ENCODE results near the gene DNM1. TPM values are rescaled to one million over a fixed set of nuclear protein-coding genes. Genes with fewer than 3 reads are reported as not detected.

DNM1 gene
- polyA plus RNA-seq, 1 of the 3 experiments (the other 2 are of a cell fraction): 35.7 TPM

DNA sequence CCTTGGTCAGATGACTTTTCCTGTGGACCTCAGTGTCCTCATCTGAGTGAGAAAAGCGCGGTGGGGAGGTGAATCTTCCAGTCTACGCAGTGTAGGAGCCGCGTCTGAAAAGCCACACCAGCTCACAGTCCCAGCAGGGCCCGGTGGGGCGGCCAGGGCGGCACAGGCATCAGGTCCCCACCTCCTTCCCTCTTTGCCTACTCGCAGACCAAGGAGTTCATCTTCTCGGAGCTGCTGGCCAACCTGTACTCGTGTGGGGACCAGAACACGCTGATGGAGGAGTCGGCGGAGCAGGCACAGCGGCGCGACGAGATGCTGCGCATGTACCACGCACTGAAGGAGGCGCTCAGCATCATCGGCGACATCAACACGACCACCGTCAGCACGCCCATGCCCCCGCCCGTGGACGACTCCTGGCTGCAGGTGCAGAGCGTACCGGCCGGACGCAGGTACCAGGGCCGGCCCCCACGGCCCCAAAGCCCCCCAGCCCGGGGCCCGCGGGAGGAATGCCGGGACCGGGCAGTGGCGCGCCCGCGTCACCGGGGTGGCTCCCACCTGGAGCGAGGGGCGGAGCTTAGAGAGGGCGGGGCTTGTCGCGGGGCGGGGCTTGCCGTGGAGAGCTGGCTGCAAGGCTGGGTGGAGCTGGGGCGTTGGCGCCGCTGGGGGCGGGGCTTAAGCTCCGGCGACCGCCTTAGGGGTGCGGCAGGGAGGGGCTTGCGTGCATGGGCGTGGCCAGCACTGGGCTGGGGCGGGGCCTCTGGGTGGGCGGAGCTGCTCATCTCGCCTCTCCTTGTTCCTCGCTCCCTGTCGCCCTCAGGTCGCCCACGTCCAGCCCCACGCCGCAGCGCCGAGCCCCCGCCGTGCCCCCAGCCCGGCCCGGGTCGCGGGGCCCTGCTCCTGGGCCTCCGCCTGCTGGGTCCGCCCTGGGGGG is 47.0 kb downstream of the DNM1 start:
- Histone ChIP-seq H3K4me1 (ENCODE audit: control insufficient read depth in 1 of 2, insufficient read depth in 2 of 2, low read depth in 1 of 2, low read length in 1 of 2) (peaks cover 12 to 17% of the 10 kb centered on the region in 2 experiments), H3K27me3 (ENCODE audit: insufficient read depth) (no peaks in the 10 kb centered on the region), H3K9me2 (no peaks in the 10 kb centered on the region), H2AFZ (ENCODE audit: low read depth) (no peak overlapping the region), H3K9ac (no peak overlapping the region), H3K27ac (ENCODE audit: low read depth in 2 of 2, low read length in 1 of 2) (no peak overlapping the region; a peak in 1 of 4 replicates), H4K20me1 (ENCODE audit: insufficient read depth) (no peaks in the 10 kb centered on the region), H3K4me3 (ENCODE audit: low read depth in 2 of 2, low read length in 1 of 2) (no peak overlapping the region), H3K9me3 (no peaks in the 10 kb centered on the region), H3K36me3 (replicated peaks in 1 of 2; ENCODE audit: control insufficient read depth in 1 of 2, insufficient read depth in 2 of 2, low read length in 1 of 2) (peaks cover 0 to 7% of the 10 kb centered on the region in 2 experiments), H3K4me2 (no peak overlapping the region), H3F3A (replicated peaks; ENCODE audit: insufficient read depth) (peaks cover 3% of the 10 kb centered on the region), H3K79me2 (ENCODE audit: insufficient read depth) (no peaks in the 10 kb centered on the region)
- TF ChIP-seq, protein P1, sequence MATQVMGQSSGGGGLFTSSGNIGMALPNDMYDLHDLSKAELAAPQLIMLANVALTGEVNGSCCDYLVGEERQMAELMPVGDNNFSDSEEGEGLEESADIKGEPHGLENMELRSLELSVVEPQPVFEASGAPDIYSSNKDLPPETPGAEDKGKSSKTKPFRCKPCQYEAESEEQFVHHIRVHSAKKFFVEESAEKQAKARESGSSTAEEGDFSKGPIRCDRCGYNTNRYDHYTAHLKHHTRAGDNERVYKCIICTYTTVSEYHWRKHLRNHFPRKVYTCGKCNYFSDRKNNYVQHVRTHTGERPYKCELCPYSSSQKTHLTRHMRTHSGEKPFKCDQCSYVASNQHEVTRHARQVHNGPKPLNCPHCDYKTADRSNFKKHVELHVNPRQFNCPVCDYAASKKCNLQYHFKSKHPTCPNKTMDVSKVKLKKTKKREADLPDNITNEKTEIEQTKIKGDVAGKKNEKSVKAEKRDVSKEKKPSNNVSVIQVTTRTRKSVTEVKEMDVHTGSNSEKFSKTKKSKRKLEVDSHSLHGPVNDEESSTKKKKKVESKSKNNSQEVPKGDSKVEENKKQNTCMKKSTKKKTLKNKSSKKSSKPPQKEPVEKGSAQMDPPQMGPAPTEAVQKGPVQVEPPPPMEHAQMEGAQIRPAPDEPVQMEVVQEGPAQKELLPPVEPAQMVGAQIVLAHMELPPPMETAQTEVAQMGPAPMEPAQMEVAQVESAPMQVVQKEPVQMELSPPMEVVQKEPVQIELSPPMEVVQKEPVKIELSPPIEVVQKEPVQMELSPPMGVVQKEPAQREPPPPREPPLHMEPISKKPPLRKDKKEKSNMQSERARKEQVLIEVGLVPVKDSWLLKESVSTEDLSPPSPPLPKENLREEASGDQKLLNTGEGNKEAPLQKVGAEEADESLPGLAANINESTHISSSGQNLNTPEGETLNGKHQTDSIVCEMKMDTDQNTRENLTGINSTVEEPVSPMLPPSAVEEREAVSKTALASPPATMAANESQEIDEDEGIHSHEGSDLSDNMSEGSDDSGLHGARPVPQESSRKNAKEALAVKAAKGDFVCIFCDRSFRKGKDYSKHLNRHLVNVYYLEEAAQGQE (IDR thresholded peaks at IDR 0.05; ENCODE audit: low read depth, low read length): no peak
- no peak for TF ChIP-seq RAD21 (IDR thresholded peaks at IDR 0.05; ENCODE audit: low read length)
- no peak for TF ChIP-seq RXRA (IDR thresholded peaks at IDR 0.05; ENCODE audit: borderline replicate concordance, low read depth)
- TF ChIP-seq CHD2 (IDR thresholded peaks at IDR 0.05; ENCODE audit: low read length, partially characterized antibody): no peak
- peak; percentile 92 for DNase-seq
- WGBS (ENCODE audit: low lambda C conversion rate): 85% methylated on average over 35 of the region's 81 CpGs
- POLR2A ChIA-PET: interaction anchor here (0.6 kb wide), 1 partner anchor 9 kb away, joined by 3 read pairs; no protein-coding TSS in a partner anchor
- CTCF ChIA-PET: interaction anchor here (0.8 to 1.3 kb wide), 2 partner anchors 42 to 45 kb away, joined by 3 read pairs; no protein-coding TSS in a partner anchor

DNA sequence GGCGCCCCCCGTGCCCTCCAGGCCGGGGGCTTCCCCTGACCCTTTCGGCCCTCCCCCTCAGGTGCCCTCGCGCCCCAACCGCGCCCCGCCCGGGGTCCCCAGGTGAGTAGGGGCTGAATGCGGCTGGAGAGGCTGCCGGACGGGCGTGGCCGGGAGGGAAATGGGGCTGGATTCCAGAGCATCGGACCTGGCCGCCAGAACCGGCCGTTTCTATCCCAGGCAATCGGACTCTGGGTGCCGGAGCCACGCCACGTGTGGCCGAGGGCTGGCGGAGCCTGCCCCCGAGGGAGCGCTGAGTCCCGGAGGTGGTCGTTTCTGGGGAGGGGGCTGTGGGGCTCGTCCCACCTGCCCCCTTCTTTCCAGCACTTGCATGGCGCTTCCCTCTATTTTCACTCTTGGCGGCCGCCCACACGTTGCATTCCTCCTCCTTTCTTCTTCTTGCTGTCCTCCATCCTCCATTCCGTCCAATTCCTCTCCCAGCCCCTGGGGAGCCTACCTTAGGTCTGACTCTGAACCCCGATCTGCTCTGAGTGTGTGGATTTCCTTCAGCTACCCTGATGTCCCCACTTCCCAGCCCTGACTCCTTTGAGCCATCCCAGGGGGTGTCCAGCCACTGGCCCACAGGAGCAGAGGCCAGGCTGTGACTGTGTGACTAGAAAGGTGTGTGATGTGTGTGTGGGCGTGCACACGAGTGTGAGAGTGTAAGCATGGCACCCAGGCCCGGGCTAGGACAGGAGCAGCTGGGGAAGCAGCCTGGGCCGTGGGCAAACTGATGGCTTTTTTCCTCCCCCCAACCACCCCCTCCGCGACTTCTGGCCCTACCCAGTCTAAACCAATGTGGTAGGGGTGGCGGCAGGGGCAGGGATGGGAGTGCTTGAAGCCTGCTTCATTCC is 47.9 kb downstream of the DNM1 start:
- Histone ChIP-seq H3K79me2 (ENCODE audit: insufficient read depth) (no peaks in the 10 kb centered on the region), H3K4me2 (no peak overlapping the region), H3K4me1 (ENCODE audit: control insufficient read depth in 1 of 2, insufficient read depth in 2 of 2, low read depth in 1 of 2, low read length in 1 of 2) (peaks cover 3 to 11% of the 10 kb centered on the region in 2 experiments), H3K36me3 (replicated peaks in 1 of 2; ENCODE audit: control insufficient read depth in 1 of 2, insufficient read depth in 2 of 2, low read length in 1 of 2) (peaks cover 0 to 7% of the 10 kb centered on the region in 2 experiments), H4K20me1 (ENCODE audit: insufficient read depth) (no peaks in the 10 kb centered on the region), H3K27ac (ENCODE audit: low read depth in 2 of 2, low read length in 1 of 2) (no peak overlapping the region), H3K9me2 (no peaks in the 10 kb centered on the region), H3K4me3 (ENCODE audit: low read depth in 2 of 2, low read length in 1 of 2) (no peak overlapping the region), H3K27me3 (ENCODE audit: insufficient read depth) (no peaks in the 10 kb centered on the region), H2AFZ (ENCODE audit: low read depth) (no peak overlapping the region), H3F3A (replicated peaks; ENCODE audit: insufficient read depth) (peaks cover 10% of the 10 kb centered on the region), H3K9me3 (no peaks in the 10 kb centered on the region), H3K9ac (no peak overlapping the region)
- DNase-seq: no peak
- ChIA-PET CTCF (interaction anchor here (0.8 kb wide), 1 partner anchor 41 kb away, joined by 3 read pairs; no protein-coding TSS in a partner anchor), POLR2A (no interaction called here)
- WGBS (ENCODE audit: low lambda C conversion rate): 95% methylated on average over 43 of the region's 43 CpGs
- TF ChIP-seq, protein P2, sequence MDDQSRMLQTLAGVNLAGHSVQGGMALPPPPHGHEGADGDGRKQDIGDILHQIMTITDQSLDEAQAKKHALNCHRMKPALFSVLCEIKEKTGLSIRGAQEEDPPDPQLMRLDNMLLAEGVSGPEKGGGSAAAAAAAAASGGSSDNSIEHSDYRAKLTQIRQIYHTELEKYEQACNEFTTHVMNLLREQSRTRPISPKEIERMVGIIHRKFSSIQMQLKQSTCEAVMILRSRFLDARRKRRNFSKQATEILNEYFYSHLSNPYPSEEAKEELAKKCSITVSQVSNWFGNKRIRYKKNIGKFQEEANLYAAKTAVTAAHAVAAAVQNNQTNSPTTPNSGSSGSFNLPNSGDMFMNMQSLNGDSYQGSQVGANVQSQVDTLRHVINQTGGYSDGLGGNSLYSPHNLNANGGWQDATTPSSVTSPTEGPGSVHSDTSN (IDR thresholded peaks at IDR 0.05): no peak
- TF ChIP-seq TAF1 (IDR thresholded peaks at IDR 0.05; ENCODE audit: borderline replicate concordance, low read depth, low read length) (no peak), FOXM1 (IDR thresholded peaks at IDR 0.05; ENCODE audit: low read depth) (no peak), EP300 (IDR thresholded peaks at IDR 0.05; ENCODE audit: borderline replicate concordance in 1 of 2, low read depth in 1 of 2, low read length in 1 of 2) (no peak), RAD21 (IDR thresholded peaks at IDR 0.05; ENCODE audit: low read length) (no peak), YY1 (IDR thresholded peaks at IDR 0.05; ENCODE audit: low read depth) (no peak), RFX5 (IDR thresholded peaks at IDR 0.05; ENCODE audit: low read length) (no peak), RXRA (IDR thresholded peaks at IDR 0.05; ENCODE audit: borderline replicate concordance, low read depth) (no peak), FOSL2 (IDR thresholded peaks at IDR 0.05; ENCODE audit: borderline replicate concordance, low read depth) (no peak), ELF1 (IDR thresholded peaks at IDR 0.05) (no peak), NFIC (IDR thresholded peaks at IDR 0.05; ENCODE audit: borderline replicate concordance) (no peak), POLR2AphosphoS5 (IDR thresholded peaks at IDR 0.05; ENCODE audit: low read depth, low read length) (no peak), RCOR1 (IDR thresholded peaks at IDR 0.05; ENCODE audit: low read length) (no peak), MXI1 (IDR thresholded peaks at IDR 0.05; ENCODE audit: low read depth, low read length) (no peak), EZH2phosphoT487 (IDR thresholded peaks at IDR 0.05; ENCODE audit: borderline replicate concordance, low read depth) (no peak), GATA2 (CRISPR knock-in tag; IDR thresholded peaks at IDR 0.05) (no peak)
- TF ChIP-seq, protein P3, sequence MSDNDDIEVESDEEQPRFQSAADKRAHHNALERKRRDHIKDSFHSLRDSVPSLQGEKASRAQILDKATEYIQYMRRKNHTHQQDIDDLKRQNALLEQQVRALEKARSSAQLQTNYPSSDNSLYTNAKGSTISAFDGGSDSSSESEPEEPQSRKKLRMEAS (IDR thresholded peaks at IDR 0.05; ENCODE audit: low read depth): no peak

Measured in SK-N-SH (cell line).